ENCODE data around the gene FCER2. TPM values are rescaled to one million over a fixed set of nuclear protein-coding genes. Genes with fewer than 3 reads are reported as not detected.
A peak's percentile ranks its signal among the peaks of the same experiment; 100 is the strongest.

FCER2 gene, protein sequence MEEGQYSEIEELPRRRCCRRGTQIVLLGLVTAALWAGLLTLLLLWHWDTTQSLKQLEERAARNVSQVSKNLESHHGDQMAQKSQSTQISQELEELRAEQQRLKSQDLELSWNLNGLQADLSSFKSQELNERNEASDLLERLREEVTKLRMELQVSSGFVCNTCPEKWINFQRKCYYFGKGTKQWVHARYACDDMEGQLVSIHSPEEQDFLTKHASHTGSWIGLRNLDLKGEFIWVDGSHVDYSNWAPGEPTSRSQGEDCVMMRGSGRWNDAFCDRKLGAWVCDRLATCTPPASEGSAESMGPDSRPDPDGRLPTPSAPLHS
- not detected for total RNA-seq (2021; fragmentation: NEBNext Ultra II Directional; extraction: Animal tissue kit (Norgen Biotek cat#: 25700))
- long read RNA-seq = 0 reads

DNA sequence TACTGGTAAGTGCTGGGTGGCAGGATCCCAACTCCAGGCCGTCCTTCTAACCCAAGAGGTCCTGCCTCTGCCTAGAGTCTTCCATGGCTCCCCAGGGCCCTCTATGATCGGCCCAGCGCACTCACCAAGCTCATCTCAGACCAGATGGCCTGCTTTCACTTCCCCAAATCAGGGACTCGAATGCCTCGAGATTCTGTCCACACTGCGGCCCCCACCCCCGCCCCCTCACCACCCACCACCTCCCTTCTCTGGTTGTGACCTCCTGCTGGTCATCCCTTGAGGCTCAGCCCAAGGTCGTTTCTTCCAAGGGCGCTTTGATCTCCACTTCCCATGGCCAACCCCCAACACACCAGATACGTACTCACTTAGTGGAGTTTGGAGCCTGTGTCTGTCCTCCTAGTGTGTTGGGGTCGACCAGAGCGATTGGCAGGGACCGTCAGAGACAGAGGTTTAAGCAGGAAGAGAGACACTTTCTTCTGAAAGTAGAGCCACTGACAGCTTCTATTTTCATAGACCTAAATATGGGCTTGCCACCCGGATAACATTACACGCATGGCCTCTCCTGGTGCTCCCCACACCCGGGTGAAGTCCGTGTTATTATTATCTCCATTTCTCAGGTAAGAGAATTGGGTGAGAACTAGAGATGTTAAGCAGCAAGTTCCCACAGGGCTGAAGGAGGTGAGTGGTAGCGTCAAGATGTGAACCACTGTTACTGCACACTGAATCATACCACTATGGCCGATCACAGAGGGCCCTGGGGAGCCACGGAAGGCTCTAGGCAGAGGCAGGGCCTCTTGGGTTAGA lies at the start of gene FCER2:
Gene FCER2, minus strand, starts transcription at position 478 of the 804 bp plus-strand sequence. CDS start 2,371 bp downstream, outside the sequence.
- Mint-ChIP-seq H3K4me1 (ENCODE audit: low read depth) (no peaks in the 10 kb centered on the region), H3K36me3 (ENCODE audit: low read depth) (no peaks in the 10 kb centered on the region), H3K4me3 (no peak within 1 kb of the TSS), H3K27ac (no peak within 1 kb of the TSS), H3K9me3 (no peaks in the 10 kb centered on the region), H3K27me3 (ENCODE audit: insufficient read depth) (peaks cover 15% of the 10 kb centered on the region)
- TF ChIP-seq, protein P1, sequence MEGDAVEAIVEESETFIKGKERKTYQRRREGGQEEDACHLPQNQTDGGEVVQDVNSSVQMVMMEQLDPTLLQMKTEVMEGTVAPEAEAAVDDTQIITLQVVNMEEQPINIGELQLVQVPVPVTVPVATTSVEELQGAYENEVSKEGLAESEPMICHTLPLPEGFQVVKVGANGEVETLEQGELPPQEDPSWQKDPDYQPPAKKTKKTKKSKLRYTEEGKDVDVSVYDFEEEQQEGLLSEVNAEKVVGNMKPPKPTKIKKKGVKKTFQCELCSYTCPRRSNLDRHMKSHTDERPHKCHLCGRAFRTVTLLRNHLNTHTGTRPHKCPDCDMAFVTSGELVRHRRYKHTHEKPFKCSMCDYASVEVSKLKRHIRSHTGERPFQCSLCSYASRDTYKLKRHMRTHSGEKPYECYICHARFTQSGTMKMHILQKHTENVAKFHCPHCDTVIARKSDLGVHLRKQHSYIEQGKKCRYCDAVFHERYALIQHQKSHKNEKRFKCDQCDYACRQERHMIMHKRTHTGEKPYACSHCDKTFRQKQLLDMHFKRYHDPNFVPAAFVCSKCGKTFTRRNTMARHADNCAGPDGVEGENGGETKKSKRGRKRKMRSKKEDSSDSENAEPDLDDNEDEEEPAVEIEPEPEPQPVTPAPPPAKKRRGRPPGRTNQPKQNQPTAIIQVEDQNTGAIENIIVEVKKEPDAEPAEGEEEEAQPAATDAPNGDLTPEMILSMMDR (IDR thresholded peaks at IDR 0.05) = no peak
- DNase-seq = no peak

DNA sequence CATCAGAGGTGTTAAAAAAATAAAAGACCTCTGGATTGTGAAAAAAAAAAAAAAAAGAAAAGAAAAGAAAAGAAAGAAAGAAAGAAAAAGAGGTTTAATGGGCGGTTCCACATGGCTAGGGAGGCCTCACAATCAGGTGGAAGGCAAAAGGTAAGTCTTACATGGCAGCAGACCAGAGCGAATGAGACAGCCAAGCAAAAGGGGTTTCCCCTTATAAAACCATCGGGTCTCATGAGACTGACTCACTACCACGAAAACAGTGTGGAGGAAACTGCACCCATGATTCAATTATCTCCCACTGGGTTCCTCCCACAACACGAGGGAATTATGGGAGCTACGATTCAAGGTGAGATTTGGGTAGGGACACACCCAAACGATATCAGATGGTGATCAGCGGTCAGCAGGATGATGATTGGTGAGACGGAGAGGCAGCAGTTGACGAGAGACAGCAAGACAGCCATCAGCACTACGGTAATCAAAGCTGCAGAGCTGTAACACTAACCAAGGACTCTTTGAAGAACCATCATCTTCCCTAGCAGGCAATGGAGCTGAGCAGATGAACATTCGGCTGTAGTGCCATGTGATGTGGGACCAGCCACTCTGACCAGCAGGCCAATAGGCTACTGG lies 49.3 kb upstream of the FCER2 start:
- Mint-ChIP-seq H3K4me3 (no peak overlapping the region), H3K9me3 (peaks cover 7% of the 10 kb centered on the region), H3K27me3 (ENCODE audit: insufficient read depth) (peaks cover 10% of the 10 kb centered on the region), H3K36me3 (ENCODE audit: low read depth) (peaks cover 4% of the 10 kb centered on the region; the same call in 1 of the 2 replicates), H3K4me1 (ENCODE audit: low read depth) (no peaks in the 10 kb centered on the region), H3K27ac (no peak overlapping the region)
- no peak for DNase-seq
- TF ChIP-seq, protein P1 (IDR thresholded peaks at IDR 0.05) = no peak

DNA sequence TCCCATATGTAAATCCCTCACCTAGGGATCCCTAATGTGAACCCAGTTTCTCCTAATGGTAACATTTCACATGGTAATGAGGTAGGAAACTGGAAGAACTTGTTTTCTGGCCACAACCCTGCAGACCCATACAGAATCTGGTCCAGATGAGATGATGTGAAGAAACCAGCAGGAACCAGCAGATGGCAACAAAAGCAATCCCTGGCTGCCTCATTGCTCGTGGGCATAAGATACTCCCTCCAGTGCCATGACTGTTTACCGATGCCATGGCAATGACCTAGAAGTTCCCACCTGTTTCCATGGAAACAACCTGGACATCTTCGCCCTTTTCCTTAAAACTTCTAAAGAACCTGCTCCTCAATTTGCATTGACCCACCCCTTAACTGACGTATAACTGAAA lies 46.8 kb upstream of the FCER2 start:
- H3K36me3 Mint-ChIP-seq (ENCODE audit: low read depth) = no peaks in the 10 kb centered on the region
- TF ChIP-seq, protein P1 (IDR thresholded peaks at IDR 0.05) = peak; percentile 29
- no peaks in the 10 kb centered on the region for H3K9me3 Mint-ChIP-seq
- no peaks in the 10 kb centered on the region for H3K4me1 Mint-ChIP-seq (ENCODE audit: low read depth)
- H3K27me3 Mint-ChIP-seq (ENCODE audit: insufficient read depth) = peaks cover 7% of the 10 kb centered on the region
- H3K27ac Mint-ChIP-seq = no peak overlapping the region; the same call in 1 of the 2 replicates
- no peak overlapping the region for H3K4me3 Mint-ChIP-seq
- peak; percentile 13 for DNase-seq

DNA sequence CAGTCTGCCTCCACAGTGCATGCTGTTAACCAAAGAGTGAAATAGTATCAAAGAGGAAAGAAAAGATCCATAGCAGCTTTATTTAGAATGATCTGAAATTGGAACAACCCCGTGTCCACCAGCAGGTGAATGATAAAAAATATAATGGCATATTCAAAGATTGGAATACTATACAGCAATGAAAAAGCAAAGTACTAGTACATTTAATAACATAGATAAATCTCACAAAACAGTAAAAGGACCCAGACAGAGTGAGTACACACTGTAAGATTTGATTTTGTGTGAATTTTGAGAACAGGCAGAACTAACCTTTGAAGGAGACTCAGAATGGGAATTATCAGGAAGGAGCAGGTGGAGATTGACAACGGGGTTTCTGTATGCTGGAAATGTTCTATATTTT lies 46.2 kb upstream of the FCER2 start:
- Mint-ChIP-seq H3K9me3 (no peaks in the 10 kb centered on the region), H3K4me1 (ENCODE audit: low read depth) (no peaks in the 10 kb centered on the region), H3K27ac (no peak overlapping the region), H3K27me3 (ENCODE audit: insufficient read depth) (peaks cover 9% of the 10 kb centered on the region), H3K4me3 (no peak overlapping the region), H3K36me3 (ENCODE audit: low read depth) (no peaks in the 10 kb centered on the region)
- TF ChIP-seq, protein P1 (IDR thresholded peaks at IDR 0.05) = no peak
- DNase-seq = no peak
